ENCODE measurements around the gene NLK.

NLK gene

GRCh38 chr17:28039251-28039650 is 3.2 kb upstream of the NLK start:
- FAIRE-seq (no peak), DNase-seq (ENCODE audit: insufficient read length, low spot score) (no peak)

- no peak for DNase-seq (ENCODE audit: insufficient read length, low spot score)
- FAIRE-seq = no peak
These were observed 2.1 kb upstream of the NLK start for GRCh38 chr17:28040406-28040805.

- FAIRE-seq (peak; percentile 93), DNase-seq (ENCODE audit: insufficient read length, low spot score) (peak; percentile 99)
These were observed 1.2 kb upstream of the NLK start for GRCh38 chr17:28041068-28041843.

- DNase-seq (ENCODE audit: insufficient read length, low spot score) = peak; percentile 21
These were observed 427 bp upstream of the NLK start for GRCh38 chr17:28041844-28042656.

GRCh38 chr17:28042721-28043291 is 329 bp downstream of the NLK start:
- DNase-seq (ENCODE audit: insufficient read length, low spot score) = no peak
- FAIRE-seq = no peak

More at GRCh38 chr17:28041844-28042656, 427 bp upstream of the NLK start:
- FAIRE-seq = no peak

GRCh38 chr17:28043296-28043695 is 819 bp downstream of the NLK start:
- FAIRE-seq = no peak
- DNase-seq (ENCODE audit: insufficient read length, low spot score) = no peak

- DNase-seq (ENCODE audit: insufficient read length, low spot score) (no peak), FAIRE-seq (no peak)
These were observed 1.3 kb downstream of the NLK start for GRCh38 chr17:28043741-28044140.

GRCh38 chr17:28045304-28045703 is 2.8 kb downstream of the NLK start:
- no peak for FAIRE-seq
- no peak for DNase-seq (ENCODE audit: insufficient read length, low spot score)

- FAIRE-seq = no peak
- DNase-seq (ENCODE audit: insufficient read length, low spot score) = no peak
These were observed 3.8 kb downstream of the NLK start for GRCh38 chr17:28046034-28046825.

- DNase-seq (ENCODE audit: insufficient read length, low spot score) = no peak
- FAIRE-seq = no peak
These were observed 5.3 kb downstream of the NLK start for GRCh38 chr17:28047806-28048205.

GRCh38 chr17:28049071-28049470 is 6.6 kb downstream of the NLK start:
- FAIRE-seq = no peak

GRCh38 chr17:28053044-28053670 is 10.7 kb downstream of the NLK start:
- FAIRE-seq = no peak
- no peak for DNase-seq (ENCODE audit: insufficient read length, low spot score)

More at GRCh38 chr17:28049071-28049470, 6.6 kb downstream of the NLK start:
- DNase-seq (ENCODE audit: insufficient read length, low spot score) = no peak

GRCh38 chr17:28053725-28054124 is 11.2 kb downstream of the NLK start:
- FAIRE-seq (no peak), DNase-seq (ENCODE audit: insufficient read length, low spot score) (no peak)

- no peak for FAIRE-seq
These were observed 13.2 kb downstream of the NLK start for GRCh38 chr17:28055546-28056275.

GRCh38 chr17:28056276-28056620 is 13.8 kb downstream of the NLK start:
- no peak for DNase-seq (ENCODE audit: insufficient read length, low spot score)
- no peak for FAIRE-seq

More at GRCh38 chr17:28055546-28056275, 13.2 kb downstream of the NLK start:
- DNase-seq (ENCODE audit: insufficient read length, low spot score) = no peak

- DNase-seq (ENCODE audit: insufficient read length, low spot score) (no peak), FAIRE-seq (no peak)
These were observed 15.3 kb downstream of the NLK start for GRCh38 chr17:28057731-28058246.

GRCh38 chr17:28059675-28060074 is 17.2 kb downstream of the NLK start:
- FAIRE-seq (no peak), DNase-seq (ENCODE audit: insufficient read length, low spot score) (no peak)

- no peak for DNase-seq (ENCODE audit: insufficient read length, low spot score)
- FAIRE-seq = no peak
These were observed 23.2 kb downstream of the NLK start for GRCh38 chr17:28065706-28066105.

- no peak for FAIRE-seq
These were observed 26.6 kb downstream of the NLK start for GRCh38 chr17:28069061-28069460.

More at GRCh38 chr17:28069061-28069460, 26.6 kb downstream of the NLK start:
- no peak for DNase-seq (ENCODE audit: insufficient read length, low spot score)
